Fibroblast of lung (primary cell): ENCODE measurements around the gene THAP5. TPM values are rescaled to one million over a fixed set of nuclear protein-coding genes. Genes with fewer than 3 reads are reported as not detected.

ENCODE experiments used
- DNase-seq, 2 donors: peaks; one replicate each; pipeline versions ENCODE4 v3.0.0 to v3.0.0-alpha.2; 2010; ENCODE audit warnings: low read depth in 2 of 2
- H2AFZ ChIP-seq: 2 replicates; pipeline ENCODE4 v1.5.1; 2012; ENCODE audit warnings: low read length, control low read depth, inconsistent platforms
- H3K27ac ChIP-seq: 2 replicates; pipeline ENCODE4 v1.5.1; 2011; ENCODE audit warnings: low read length, control low read depth; ENCODE audit not compliant: insufficient read depth
- H3K27me3 ChIP-seq: 2 replicates; pipeline ENCODE4 v1.5.1; 2011; ENCODE audit warnings: mild to moderate bottlenecking, low read length; ENCODE audit not compliant: control insufficient read depth, insufficient read depth
- H3K36me3 ChIP-seq: 2 replicates; pipeline ENCODE4 v1.5.1; 2011; ENCODE audit warnings: low read length; ENCODE audit not compliant: control insufficient read depth, insufficient read depth
- H3K4me1 ChIP-seq: 2 replicates; pipeline ENCODE4 v1.5.1; 2011; ENCODE audit warnings: low read length; ENCODE audit not compliant: control insufficient read depth, insufficient read depth; ENCODE audit errors: extremely low read depth
- H3K4me2 ChIP-seq: 2 replicates; pipeline ENCODE4 v1.5.1; 2011; ENCODE audit warnings: low read length, control low read depth; ENCODE audit not compliant: insufficient read depth; ENCODE audit errors: extremely low read depth
- H3K4me3 ChIP-seq, 4 experiments: fragments of 200-600 bp in 1 of 4; sonication (generic) in 1 of 4; replicated peaks in 1 of 4; 2 replicates each; pipeline ENCODE4 v1.5.1; 2011 to 2016; ENCODE audit warnings: low read length in 4 of 4, low read depth in 3 of 4, mild to moderate bottlenecking in 3 of 4, control low read depth in 2 of 4, inconsistent platforms in 1 of 4, mixed read lengths in 1 of 4; ENCODE audit not compliant: insufficient read depth in 1 of 4; ENCODE audit errors: control extremely low read depth in 1 of 4
- H3K79me2 ChIP-seq: 2 replicates; pipeline ENCODE4 v1.5.1; 2012; ENCODE audit warnings: mild to moderate bottlenecking, low read length, inconsistent platforms; ENCODE audit not compliant: control insufficient read depth, insufficient read depth
- H3K9ac ChIP-seq: 2 replicates; pipeline ENCODE4 v1.5.1; 2011; ENCODE audit warnings: mild to moderate bottlenecking, low read length, control low read depth; ENCODE audit not compliant: insufficient read depth
- H3K9me3 ChIP-seq: 2 replicates; pipeline ENCODE4 v1.5.1; 2012; ENCODE audit warnings: low read depth, low read length; ENCODE audit not compliant: control insufficient read depth, insufficient read depth
- H4K20me1 ChIP-seq: 2 replicates; pipeline ENCODE4 v1.5.1; 2011; ENCODE audit warnings: low read length; ENCODE audit not compliant: control insufficient read depth, insufficient read depth; ENCODE audit errors: extremely low read depth
- CTCF ChIP-seq, 2 donors: IDR thresholded peaks in 1 of 2; conservative IDR thresholded peaks in 1 of 2; 1 replicate in 1 of 2; 2 replicates in 1 of 2; pipeline ENCODE4 v1.5.1; 2011 to 2012; ENCODE audit warnings: low read length in 2 of 2, control low read depth in 1 of 2, inconsistent platforms in 1 of 2, low read depth in 1 of 2, mild to moderate bottlenecking in 1 of 2
- EZH2 ChIP-seq: IDR thresholded peaks from 2 replicates; pipeline ENCODE4 v1.5.1; 2012; ENCODE audit warnings: low read length, control low read depth, mild to moderate bottlenecking; ENCODE audit errors: missing control alignments
- polyA plus RNA-seq, 2 donors: library from polyadenylated mRNA; depleted of rRNA in 1 of 2; stranded (reverse) in 1 of 2; unstranded in 1 of 2; fragments of >200 nt; gene quantifications; 2 replicates each; pipeline ENCODE4 v1.2.1, GENCODE V29; 2011 to 2012; ENCODE audit warnings: missing spikeins in 1 of 2
- total RNA-seq: library from RNA; depleted of rRNA; stranded (reverse); fragments of >200 nt; gene quantifications from 2 replicates; pipeline ENCODE4 v1.2.1, GENCODE V29; 2014

The THAP5 gene
- total and polyA plus RNA-seq, 2 donors (not counting 1 experiment from before 2014, with no cell fraction given): 18.4 to 24.1 TPM

DNA sequence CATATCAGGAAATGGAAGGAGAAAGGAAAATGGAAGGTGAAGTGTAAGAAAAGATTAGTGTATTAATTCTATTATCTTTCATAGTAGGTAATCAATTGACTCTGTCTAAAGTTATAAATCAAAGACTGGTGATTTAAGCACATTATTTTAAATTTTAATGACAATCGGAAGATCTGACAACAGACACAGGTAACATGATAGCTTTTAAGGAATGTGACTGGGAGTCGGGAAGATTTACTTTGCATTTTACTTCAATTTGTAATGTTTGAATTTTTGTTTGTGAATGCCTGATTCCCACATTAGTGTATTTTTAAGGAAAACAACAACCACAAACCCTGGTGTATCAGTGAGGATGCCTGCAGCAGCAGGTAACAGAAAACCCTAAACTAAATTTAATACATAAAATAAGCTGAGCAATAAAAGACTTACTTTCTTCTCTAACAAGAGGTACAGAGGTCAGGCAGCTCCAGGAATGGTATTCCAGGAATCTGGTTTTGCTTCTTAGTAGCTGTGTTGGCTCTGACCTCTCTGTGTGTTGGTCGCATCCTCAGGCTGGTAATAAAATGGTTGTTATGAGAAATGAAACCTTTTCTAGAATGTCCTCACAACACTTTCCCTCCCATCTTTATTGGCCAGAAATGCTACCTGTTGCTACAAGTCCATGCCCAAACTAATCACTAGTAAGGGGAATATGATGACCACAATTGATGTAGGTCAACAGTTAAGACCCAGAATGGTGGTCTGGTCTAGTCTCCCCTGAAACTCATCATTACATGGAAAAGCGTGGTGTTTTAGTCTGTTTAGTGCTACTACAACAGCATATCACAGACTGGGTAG, 12.4 kb upstream of the THAP5 start:
- H3K79me2 ChIP-seq: no peaks in the 10 kb centered on the region
- H3K4me2 ChIP-seq: no peak overlapping the region
- TF ChIP-seq CTCF (conservative IDR thresholded peaks at IDR 0.05 in 1 of 2, IDR thresholded peaks at IDR 0.05 in 1 of 2; ENCODE audit: low read depth in 1 of 2, low read length in 2 of 2) (no peak), EZH2 (no peak)
- H3K9ac ChIP-seq: no peak overlapping the region
- H3K4me1 ChIP-seq: no peaks in the 10 kb centered on the region
- H4K20me1 ChIP-seq: no peaks in the 10 kb centered on the region
- no peak overlapping the region for H3K27ac ChIP-seq
- no peaks in the 10 kb centered on the region for H3K27me3 ChIP-seq
- H3K4me3 ChIP-seq: no peak overlapping the region
- no peaks in the 10 kb centered on the region for H3K9me3 ChIP-seq
- H3K36me3 ChIP-seq: no peaks in the 10 kb centered on the region
- DNase-seq: peak in 1 of 2 donors; percentile 15
- H2AFZ ChIP-seq: no peak overlapping the region

GRCh38 chr7:108580298-108580697, 10.8 kb upstream of the THAP5 start:
- TF ChIP-seq CTCF (conservative IDR thresholded peaks at IDR 0.05 in 1 of 2, IDR thresholded peaks at IDR 0.05 in 1 of 2; ENCODE audit: low read depth in 1 of 2, low read length in 2 of 2): no peak
- no peak for TF ChIP-seq EZH2
- H3K79me2 ChIP-seq: no peaks in the 10 kb centered on the region

GRCh38 chr7:108578937-108579336, 9.4 kb upstream of the THAP5 start:
- Histone ChIP-seq H3K9me3 (no peaks in the 10 kb centered on the region), H3K4me3 (no peak overlapping the region), H3K36me3 (no peaks in the 10 kb centered on the region), H4K20me1 (no peaks in the 10 kb centered on the region), H3K27ac (no peak overlapping the region), H3K79me2 (no peaks in the 10 kb centered on the region), H2AFZ (no peak overlapping the region), H3K4me2 (no peak overlapping the region), H3K4me1 (no peaks in the 10 kb centered on the region), H3K9ac (no peak overlapping the region), H3K27me3 (no peaks in the 10 kb centered on the region)
- no peak for DNase-seq
- no peak for TF ChIP-seq EZH2
- no peak for TF ChIP-seq CTCF (conservative IDR thresholded peaks at IDR 0.05 in 1 of 2, IDR thresholded peaks at IDR 0.05 in 1 of 2; ENCODE audit: low read depth in 1 of 2, low read length in 2 of 2)

More at GRCh38 chr7:108580298-108580697, 10.8 kb upstream of the THAP5 start:
- no peak overlapping the region for H3K27ac ChIP-seq
- DNase-seq: no peak
- H3K4me2 ChIP-seq: no peak overlapping the region
- no peaks in the 10 kb centered on the region for H3K9me3 ChIP-seq
- no peaks in the 10 kb centered on the region for H3K4me1 ChIP-seq
- H3K4me3 ChIP-seq: no peak overlapping the region
- H2AFZ ChIP-seq: no peak overlapping the region
- H4K20me1 ChIP-seq: no peaks in the 10 kb centered on the region
- no peak overlapping the region for H3K9ac ChIP-seq
- H3K27me3 ChIP-seq: no peaks in the 10 kb centered on the region
- H3K36me3 ChIP-seq: no peaks in the 10 kb centered on the region
